ENCODE measurements around the gene TNPO1.
A peak's percentile ranks its signal among the peaks of the same experiment; 100 is the strongest.

Gene TNPO1

DNA sequence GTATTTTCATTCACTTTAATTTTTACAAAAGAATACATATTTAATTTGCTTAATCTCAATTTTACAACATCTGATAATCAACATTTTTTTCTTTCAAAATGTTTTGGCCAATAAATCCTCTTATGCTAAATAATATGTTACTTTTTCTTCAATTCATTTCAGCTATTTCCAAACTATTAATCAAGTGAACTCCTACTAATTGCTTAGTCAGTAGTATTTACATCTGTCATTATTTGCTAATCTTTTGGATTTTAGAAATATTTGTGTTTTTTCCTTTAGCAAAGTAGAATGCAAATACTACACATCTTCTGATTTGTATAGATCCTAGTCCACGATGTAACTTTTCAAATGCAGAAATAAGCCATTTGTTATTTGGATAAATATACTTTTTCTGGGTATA lies 1.6 kb upstream of the TNPO1 start:
- Mint-ChIP-seq H3K4me3 (peak overlapping the region; percentile 66 to 71 (median 69)), H3K27ac (peak overlapping the region; percentile 99 to 100 (median 100)), H3K9me3 (peaks cover 15% of the 10 kb centered on the region), H3K27me3 (ENCODE audit: low read depth) (no peaks in the 10 kb centered on the region), H3K36me3 (ENCODE audit: low read depth) (peaks cover 14% of the 10 kb centered on the region), H3K4me1 (peaks cover 14% of the 10 kb centered on the region)
- TF ChIP-seq CTCF (IDR thresholded peaks at IDR 0.05; ENCODE audit: unreplicated experiment in 3 of 3) = no peak

DNA sequence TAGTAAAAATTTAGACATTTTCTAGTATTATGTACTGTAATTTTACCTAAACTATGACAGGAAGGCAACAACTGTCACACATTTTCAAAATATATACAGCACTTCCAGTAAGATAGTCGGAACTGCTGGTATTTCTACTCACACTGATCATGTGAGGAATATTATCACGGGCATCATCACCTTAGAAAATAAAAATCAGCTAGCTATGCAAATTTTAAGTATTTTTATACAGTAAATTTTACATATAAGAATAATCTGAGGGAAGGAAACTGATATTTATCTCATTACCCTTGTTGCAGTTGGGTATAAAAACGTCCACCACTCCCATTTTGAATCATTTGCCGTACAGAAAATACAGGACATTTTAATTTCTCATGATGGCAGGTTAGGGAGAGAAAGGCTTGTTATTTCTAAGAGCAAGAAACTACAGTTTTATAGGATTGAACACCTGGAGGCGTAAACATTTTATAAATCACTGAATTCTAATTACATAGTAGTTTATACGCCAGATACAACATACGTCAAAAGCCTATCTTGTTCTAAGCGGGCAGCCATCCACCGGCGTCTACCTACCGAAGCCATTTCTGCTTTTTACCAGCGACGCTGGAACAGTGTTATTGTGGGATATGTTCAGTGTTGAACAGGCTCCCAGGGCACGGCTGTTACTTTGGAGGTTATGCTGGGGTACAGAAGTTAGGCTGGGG lies 729 bp upstream of the TNPO1 start:
- H3K27me3 Mint-ChIP-seq (ENCODE audit: low read depth) = no peaks in the 10 kb centered on the region

DNA sequence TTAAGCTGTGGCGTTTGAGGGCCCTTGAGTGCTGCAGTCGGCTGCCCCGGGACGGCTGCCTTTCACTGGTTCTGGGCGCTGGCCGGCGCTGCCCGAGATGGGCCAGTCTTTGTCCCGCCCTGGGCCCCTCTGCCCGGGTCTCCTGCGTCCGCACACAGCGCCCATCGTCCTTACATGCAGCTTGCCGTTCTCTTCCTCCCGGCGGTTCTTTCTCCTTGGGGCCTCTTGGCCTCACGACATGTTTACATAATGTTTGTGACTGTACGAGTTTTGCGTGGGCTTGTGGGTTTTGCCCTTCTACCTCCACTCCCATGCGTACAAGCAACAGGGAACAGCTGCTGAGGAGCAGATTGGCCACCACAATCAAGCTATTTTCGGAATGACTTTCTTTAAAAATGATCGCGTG lies 618 bp downstream of the TNPO1 start:
- Mint-ChIP-seq H3K27me3 (ENCODE audit: low read depth) (no peaks in the 10 kb centered on the region), H3K4me1 (peaks cover 27% of the 10 kb centered on the region), H3K4me3 (peak overlapping the region; percentile 99), H3K9me3 (peaks cover 4% of the 10 kb centered on the region), H3K27ac (peak overlapping the region; percentile 99 to 100 (median 100)), H3K36me3 (ENCODE audit: low read depth) (peaks cover 16% of the 10 kb centered on the region)
- TF ChIP-seq CTCF (IDR thresholded peaks at IDR 0.05; ENCODE audit: unreplicated experiment in 3 of 3) = no peak

More for the DNA sequence above, 729 bp upstream of the TNPO1 start:
- Mint-ChIP-seq H3K36me3 (ENCODE audit: low read depth) (peaks cover 15% of the 10 kb centered on the region), H3K27ac (peak overlapping the region; percentile 99 to 100 (median 100)), H3K4me3 (peak overlapping the region; percentile 99), H3K9me3 (peaks cover 9% of the 10 kb centered on the region), H3K4me1 (peaks cover 15% of the 10 kb centered on the region)
- TF ChIP-seq CTCF (IDR thresholded peaks at IDR 0.05; ENCODE audit: unreplicated experiment in 3 of 3) = no peak

GRCh38 chr5:72817671-72818266 lies 1.3 kb downstream of the TNPO1 start:
- no peak for TF ChIP-seq CTCF (IDR thresholded peaks at IDR 0.05; ENCODE audit: unreplicated experiment in 3 of 3)
- Mint-ChIP-seq H3K36me3 (ENCODE audit: low read depth) (peaks cover 13% of the 10 kb centered on the region), H3K27ac (peak overlapping the region; percentile 99 to 100 (median 100)), H3K4me1 (peaks cover 28% of the 10 kb centered on the region), H3K27me3 (ENCODE audit: low read depth) (no peaks in the 10 kb centered on the region), H3K4me3 (peak overlapping the region; percentile 99), H3K9me3 (no peaks in the 10 kb centered on the region)

DNA sequence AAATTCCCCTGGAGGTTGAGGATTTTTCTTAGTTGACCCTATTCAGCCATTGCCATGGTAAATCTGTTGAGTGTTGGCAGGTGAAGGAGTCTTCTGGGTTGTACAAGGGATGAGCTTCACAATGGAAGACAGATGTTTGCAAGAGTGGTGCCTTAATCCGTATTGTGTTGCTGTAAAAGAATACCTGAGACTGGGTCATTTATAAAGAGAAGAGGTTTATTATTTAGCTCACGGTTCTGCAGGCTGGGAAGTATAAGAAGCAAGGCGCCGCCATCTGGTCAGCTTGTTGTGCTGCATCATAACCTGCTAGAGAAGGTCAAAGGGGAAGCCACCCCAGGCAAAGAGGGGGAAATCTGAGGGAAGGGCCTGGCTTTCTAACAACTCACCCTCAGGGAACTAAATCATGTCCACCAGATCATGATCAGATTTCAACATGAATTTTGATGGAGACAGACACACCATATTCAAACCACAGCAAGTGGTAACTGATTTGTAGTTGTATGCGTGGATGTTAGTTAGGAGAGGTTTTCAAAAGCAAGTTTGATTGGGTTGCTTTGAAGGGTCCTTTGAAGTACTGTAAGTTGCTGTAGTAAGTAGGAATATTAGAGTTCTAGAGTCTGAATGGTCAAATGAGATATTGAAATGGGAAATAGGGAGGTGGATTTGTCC lies 2.5 kb downstream of the TNPO1 start:
- peak; percentile 49 to 65 (median 51) for TF ChIP-seq CTCF (IDR thresholded peaks at IDR 0.05; ENCODE audit: unreplicated experiment in 3 of 3)
- peaks cover 13% of the 10 kb centered on the region for H3K36me3 Mint-ChIP-seq (ENCODE audit: low read depth)
- no peaks in the 10 kb centered on the region for H3K27me3 Mint-ChIP-seq (ENCODE audit: low read depth)
- peaks cover 28% of the 10 kb centered on the region for H3K4me1 Mint-ChIP-seq
- H3K4me3 Mint-ChIP-seq = peak overlapping the region; percentile 99
- no peaks in the 10 kb centered on the region for H3K9me3 Mint-ChIP-seq
- peak overlapping the region; percentile 82 to 100 (median 99) for H3K27ac Mint-ChIP-seq

Data from nephron (organoid).